Panc1 (cell line): ENCODE measurements around the gene SEC22A. TPM values are rescaled to one million over a fixed set of nuclear protein-coding genes. Genes with fewer than 3 reads are reported as not detected.
"Not testable (repeated sequence)": the region's sequence is repeated elsewhere in the genome, so short reads cannot be mapped to it uniquely, and the experiment has no call there.

ENCODE experiments used
- ATAC-seq: fragments of 200-7000 bp; cut with Tn5 transposase; 2 replicates; pipeline ENCODE4 v1.9.1; 2020; ENCODE audit warnings: mild to moderate bottlenecking, moderate library complexity
- BruUV-seq: library from RNA; stranded (reverse); fragments of 400-500 nt; replicated peaks from 2 replicates; lab custom pipeline; 2021; lab: Mats Ljungman, UMichigan
- CTCF ChIA-PET: fragments of 300-600 bp; sonication (Branson Sonifier 250); formaldehyde crosslinking; loops from one replicate; lab custom pipeline; 2022; ENCODE audit warnings: antibody characterized with exemption; lab: Charles Lee
- POLR2A ChIA-PET: fragments of 300-600 bp; sonication (Branson Sonifier 250); formaldehyde crosslinking; loops from one replicate; lab custom pipeline; 2022; ENCODE audit warnings: antibody characterized with exemption; lab: Charles Lee
- DNase-seq: peaks from one replicate; pipeline ENCODE4 v3.0.0-alpha.2; 2010; ENCODE audit warnings: low read depth, low spot score
- H3K27ac ChIP-seq: 2 replicates; pipeline ENCODE4 v1.5.1; 2011; ENCODE audit warnings: mild to moderate bottlenecking, low read length, inconsistent platforms
- H3K27me3 ChIP-seq: fragments of 200-500 bp; sonication (Bioruptor generic); 2 replicates; pipeline ENCODE4 v1.6.0; 2014; ENCODE audit warnings: low read length, inconsistent platforms; ENCODE audit not compliant: control insufficient read depth, insufficient read depth
- H3K36me3 ChIP-seq: fragments of 200-500 bp; sonication (Bioruptor generic); 2 replicates; pipeline ENCODE4 v1.5.1; 2014; ENCODE audit warnings: inconsistent platforms, mild to moderate bottlenecking, low read length, moderate library complexity; ENCODE audit not compliant: control insufficient read depth, insufficient read depth
- H3K4me1 ChIP-seq: 2 replicates; pipeline ENCODE4 v1.5.1; 2011; ENCODE audit warnings: inconsistent platforms, mild to moderate bottlenecking, low read length, moderate library complexity; ENCODE audit not compliant: control insufficient read depth, insufficient read depth
- H3K4me3 ChIP-seq, 2 experiments: 2 replicates each; pipeline ENCODE4 v1.5.1; 2011 to 2012; ENCODE audit warnings: low read depth in 2 of 2, low read length in 2 of 2, mild to moderate bottlenecking in 2 of 2, inconsistent platforms in 1 of 2, moderate library complexity in 1 of 2
- H3K9me3 ChIP-seq: fragments of 200-500 bp; sonication (Bioruptor generic); 2 replicates; pipeline ENCODE4 v1.5.1; 2014; ENCODE audit warnings: low read depth, mild to moderate bottlenecking, inconsistent platforms, low read length, moderate library complexity; ENCODE audit not compliant: control insufficient read depth, insufficient read depth
- POLR2AphosphoS5 ChIP-seq: IDR thresholded peaks from 2 replicates; pipeline ENCODE4 v1.6.1; 2012; ENCODE audit warnings: mild to moderate bottlenecking, low read depth, low read length, moderate library complexity
- REST ChIP-seq, 2 experiments: IDR thresholded peaks; 2 replicates each; pipeline ENCODE4 v1.6.1; 2011 to 2012; ENCODE audit warnings: low read depth in 2 of 2, control low read depth in 1 of 2, low read length in 1 of 2, mild to moderate bottlenecking in 1 of 2, moderate library complexity in 1 of 2; ENCODE audit not compliant: insufficient read depth in 1 of 2
- SIN3A ChIP-seq: IDR thresholded peaks from 2 replicates; pipeline ENCODE4 v1.6.1; 2012; ENCODE audit warnings: low read depth, mild to moderate bottlenecking, low read length, moderate library complexity, borderline replicate concordance; ENCODE audit not compliant: insufficient read depth
- TCF7L2 ChIP-seq: IDR thresholded peaks from 2 replicates; pipeline ENCODE4 v1.6.1; 2011; ENCODE audit warnings: mild to moderate bottlenecking, low read depth, low read length, inconsistent platforms
- in situ Hi-C: cut with HindIII; loops from 2 replicates; pipeline ENCODE4 v1.10.0; 2016; ENCODE audit warnings: low sequenced_read_pairs, low pct_unique_long_range_greater_than_20kb
- intact Hi-C: fragments of 100-400 bp; cut with micrococcal nuclease; formaldehyde crosslinking; loops from one replicate; pipeline ENCODE4 v1.10.0; 2022; ENCODE audit not compliant: unreplicated experiment
- total RNA-seq: library from RNA; stranded (reverse); gene quantifications from one replicate; pipeline ENCODE4 v1.2.1, GENCODE V29; 2021; ENCODE audit not compliant: unreplicated experiment
- TF ChIP-seq, protein P1 (sequence below): fragments of 450-650 bp; IDR thresholded peaks from 2 replicates; pipeline ENCODE4 v1.5.1; 2017; ENCODE audit warnings: mild to moderate bottlenecking

The SEC22A gene
- total RNA-seq, 1 experiment from 2014 or later: 22.7 TPM

DNA sequence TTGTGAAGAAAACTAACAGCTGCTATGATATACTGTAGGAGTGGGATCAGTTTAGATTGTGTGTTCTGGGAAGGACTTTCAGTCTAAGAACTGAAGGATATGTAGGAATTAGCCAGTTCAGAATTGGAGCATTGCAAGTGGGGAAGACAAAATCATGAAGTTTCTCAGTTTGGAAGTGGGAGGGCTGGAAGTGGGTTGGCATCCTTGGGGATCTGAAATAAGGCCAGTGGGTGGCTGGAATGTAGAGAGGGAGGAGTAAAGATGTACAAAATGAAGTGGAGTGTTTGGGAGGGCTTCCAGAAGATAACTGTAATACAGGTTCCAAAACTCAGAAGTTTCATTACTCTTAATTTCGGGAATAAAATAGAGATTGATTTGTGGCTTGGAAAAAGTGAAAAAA is 17.2 kb downstream of the SEC22A start:
- H3K36me3 ChIP-seq: no peaks in the 10 kb centered on the region
- no peaks in the 10 kb centered on the region for H3K27me3 ChIP-seq
- no peak for DNase-seq
- no peak overlapping the region for H3K27ac ChIP-seq
- ATAC-seq: no peak
- ChIA-PET POLR2A (no interaction called here), CTCF (no interaction called here)
- no peaks in the 10 kb centered on the region for H3K4me1 ChIP-seq
- in situ Hi-C loops (no loop called here), intact Hi-C loops (no loop called here)
- no peak overlapping the region for H3K4me3 ChIP-seq
- no peaks in the 10 kb centered on the region for H3K9me3 ChIP-seq
- TF ChIP-seq POLR2AphosphoS5 (no peak), TCF7L2 (no peak)
- TF ChIP-seq, protein P1, sequence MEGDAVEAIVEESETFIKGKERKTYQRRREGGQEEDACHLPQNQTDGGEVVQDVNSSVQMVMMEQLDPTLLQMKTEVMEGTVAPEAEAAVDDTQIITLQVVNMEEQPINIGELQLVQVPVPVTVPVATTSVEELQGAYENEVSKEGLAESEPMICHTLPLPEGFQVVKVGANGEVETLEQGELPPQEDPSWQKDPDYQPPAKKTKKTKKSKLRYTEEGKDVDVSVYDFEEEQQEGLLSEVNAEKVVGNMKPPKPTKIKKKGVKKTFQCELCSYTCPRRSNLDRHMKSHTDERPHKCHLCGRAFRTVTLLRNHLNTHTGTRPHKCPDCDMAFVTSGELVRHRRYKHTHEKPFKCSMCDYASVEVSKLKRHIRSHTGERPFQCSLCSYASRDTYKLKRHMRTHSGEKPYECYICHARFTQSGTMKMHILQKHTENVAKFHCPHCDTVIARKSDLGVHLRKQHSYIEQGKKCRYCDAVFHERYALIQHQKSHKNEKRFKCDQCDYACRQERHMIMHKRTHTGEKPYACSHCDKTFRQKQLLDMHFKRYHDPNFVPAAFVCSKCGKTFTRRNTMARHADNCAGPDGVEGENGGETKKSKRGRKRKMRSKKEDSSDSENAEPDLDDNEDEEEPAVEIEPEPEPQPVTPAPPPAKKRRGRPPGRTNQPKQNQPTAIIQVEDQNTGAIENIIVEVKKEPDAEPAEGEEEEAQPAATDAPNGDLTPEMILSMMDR: no peak
- no TSS peak for BruUV-seq

DNA sequence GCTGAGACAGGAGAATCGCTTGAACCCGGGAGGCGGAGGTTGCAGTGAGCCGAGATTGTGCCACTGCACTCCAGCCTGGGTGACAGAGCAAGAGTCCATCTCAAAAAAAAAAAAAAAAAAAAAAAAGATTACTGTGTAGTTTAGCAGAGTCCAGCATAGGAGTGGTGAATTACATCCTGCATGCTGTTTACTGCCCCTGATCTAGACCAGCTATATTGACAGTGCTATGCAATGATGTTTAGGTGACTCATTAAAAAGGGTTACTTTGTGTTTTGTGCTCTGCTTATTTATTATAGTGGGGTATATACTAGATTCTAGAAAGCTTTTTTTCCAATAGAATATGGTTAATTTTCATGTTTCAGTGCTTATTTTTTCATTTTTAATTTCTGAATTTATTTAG is 19.6 kb downstream of the SEC22A start:
- POLR2A ChIA-PET, DNase-seq, BruUV-seq, H3K4me3 ChIP-seq, H3K4me1 ChIP-seq, H3K27ac ChIP-seq, H3K9me3 ChIP-seq, in situ Hi-C loops, CTCF ChIA-PET, H3K27me3 ChIP-seq, ATAC-seq, H3K36me3 ChIP-seq, intact Hi-C loops: not testable (repeated sequence)

DNA sequence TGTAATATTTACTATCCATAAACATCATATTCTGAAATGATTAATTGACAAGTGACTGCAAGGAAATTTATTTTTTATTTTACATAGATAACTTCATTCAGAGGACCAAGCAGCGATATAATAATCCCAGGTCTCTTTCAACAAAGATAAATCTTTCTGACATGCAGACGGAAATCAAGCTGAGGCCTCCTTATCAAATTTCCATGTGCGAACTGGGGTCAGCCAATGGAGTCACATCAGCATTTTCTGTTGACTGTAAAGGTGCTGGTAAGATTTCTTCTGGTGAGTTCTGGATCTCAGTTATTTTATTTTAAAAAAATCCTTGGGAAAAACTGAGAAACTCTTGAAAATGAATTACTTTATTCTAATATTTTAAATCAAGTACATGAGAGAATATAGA is 23.3 kb downstream of the SEC22A start:
- no peaks in the 10 kb centered on the region for H3K4me1 ChIP-seq

More for the DNA sequence above, 23.3 kb downstream of the SEC22A start:
- CTCF ChIA-PET: no interaction called here
- no peak overlapping the region for H3K27ac ChIP-seq
- peaks cover 14% of the 10 kb centered on the region; the same call in 1 of the 2 replicates for H3K9me3 ChIP-seq
- POLR2A ChIA-PET: no interaction called here
- ATAC-seq (no peak), DNase-seq (no peak)
- no TSS peak for BruUV-seq
- intact Hi-C loops (no loop called here), in situ Hi-C loops (no loop called here)
- no peaks in the 10 kb centered on the region for H3K27me3 ChIP-seq
- H3K36me3 ChIP-seq: peaks cover 7% of the 10 kb centered on the region; the same call in 1 of the 2 replicates
- no peak overlapping the region for H3K4me3 ChIP-seq
- TF ChIP-seq SIN3A (no peak), TCF7L2 (no peak), POLR2AphosphoS5 (no peak), REST (IDR thresholded peaks at IDR 0.05; ENCODE audit: insufficient read depth in 1 of 2, low read depth in 2 of 2, low read length in 1 of 2) (no peak)
- TF ChIP-seq, protein P1: no peak
